Inferior parietal cortex (tissue), 1 donor: ENCODE results near the gene TSR3.

ENCODE experiments used
- DNase-seq: peaks from one replicate; pipeline ENCODE4 v3.0.0-alpha.2; 2016; ENCODE audit errors: extremely low spot score

TSR3 gene

GRCh38 chr16:1351582-1352362 lies at the start of gene TSR3, which contains the start of gene GNPTG:
TSS of gene TSR3 (minus strand) at chr16:1351878. CDS start at chr16:1351804, 74 bp downstream.
TSS of gene GNPTG (plus strand) at chr16:1351931. CDS start at chr16:1351966, 35 bp downstream.
- DNase-seq = peak; percentile 87

GRCh38 chr16:1401061-1401757 lies 49.5 kb upstream of the TSR3 start:
- no peak for DNase-seq

- DNase-seq = no peak
Measured at GRCh38 chr16:1398826-1399581, 47.3 kb upstream of the TSR3 start.

- no peak for DNase-seq
Measured at GRCh38 chr16:1398351-1398750, 46.7 kb upstream of the TSR3 start.

- DNase-seq = no peak
Measured at GRCh38 chr16:1397779-1398178, 46.1 kb upstream of the TSR3 start.

GRCh38 chr16:1395444-1396031 lies 43.9 kb upstream of the TSR3 start:
- no peak for DNase-seq

- DNase-seq = no peak
Measured at GRCh38 chr16:1394367-1394951, 42.8 kb upstream of the TSR3 start.

- no peak for DNase-seq
Measured at GRCh38 chr16:1393613-1394176, 42.0 kb upstream of the TSR3 start.

- DNase-seq = no peak
Measured at GRCh38 chr16:1392826-1393225, 41.1 kb upstream of the TSR3 start.

- no peak for DNase-seq
Measured at GRCh38 chr16:1390239-1390779, 38.6 kb upstream of the TSR3 start.

GRCh38 chr16:1389762-1390161 lies 38.1 kb upstream of the TSR3 start:
- DNase-seq = no peak

- no peak for DNase-seq
Measured at GRCh38 chr16:1387331-1387730, 35.7 kb upstream of the TSR3 start.

- no peak for DNase-seq
Measured at GRCh38 chr16:1385232-1385631, 33.6 kb upstream of the TSR3 start.

- DNase-seq = no peak
Measured at GRCh38 chr16:1383556-1383955, 31.9 kb upstream of the TSR3 start.

GRCh38 chr16:1381612-1382406 lies 30.1 kb upstream of the TSR3 start:
- DNase-seq = no peak

- DNase-seq = no peak
Measured at GRCh38 chr16:1380195-1380594, 28.5 kb upstream of the TSR3 start.

- no peak for DNase-seq
Measured at GRCh38 chr16:1379304-1380076, 27.8 kb upstream of the TSR3 start.

- no peak for DNase-seq
Measured at GRCh38 chr16:1378804-1379303, 27.2 kb upstream of the TSR3 start.
